OCI-LY1 (cell line): ENCODE measurements around the gene NDST4.

Experiments used
- H2AFZ ChIP-seq: fragments of 200-600 bp; sonication (generic), shearing (Covaris generic); 2 replicates; pipeline ENCODE4 v1.6.0; 2014; ENCODE audit warnings: antibody characterized with exemption, mild to moderate bottlenecking, low read length
- H3F3A ChIP-seq: fragments of 200-600 bp; sonication (generic), shearing (Covaris generic); 2 replicates; pipeline ENCODE4 v1.6.0; 2014; ENCODE audit warnings: mild to moderate bottlenecking, antibody characterized with exemption, low read length, moderate library complexity; ENCODE audit not compliant: insufficient read depth
- H3K27ac ChIP-seq: fragments of 200-600 bp; sonication (generic); 2 replicates; pipeline ENCODE4 v1.5.1; 2014; ENCODE audit warnings: low read length, mixed run types, mild to moderate bottlenecking, low read depth; ENCODE audit not compliant: poor library complexity, severe bottlenecking
- H3K27me3 ChIP-seq: fragments of 200-600 bp; sonication (generic); 2 replicates; pipeline ENCODE4 v1.6.0; 2014; ENCODE audit warnings: antibody characterized with exemption, mild to moderate bottlenecking, low read length, moderate library complexity; ENCODE audit not compliant: insufficient read depth
- H3K36me3 ChIP-seq: fragments of 200-600 bp; sonication (generic); 2 replicates; pipeline ENCODE4 v1.6.1; 2014; ENCODE audit warnings: mild to moderate bottlenecking, antibody characterized with exemption, low read length, moderate library complexity, mixed read lengths; ENCODE audit not compliant: insufficient read depth
- H3K4me1 ChIP-seq: fragments of 200-600 bp; sonication (generic); 2 replicates; pipeline ENCODE4 v1.5.1; 2014; ENCODE audit warnings: mild to moderate bottlenecking, low read length, moderate library complexity; ENCODE audit not compliant: insufficient read depth, severe bottlenecking
- H3K4me2 ChIP-seq: fragments of 200-600 bp; sonication (generic), shearing (Covaris generic); 2 replicates; pipeline ENCODE4 v1.6.1; 2014; ENCODE audit warnings: low read length
- H3K4me3 ChIP-seq: fragments of 200-600 bp; sonication (generic); 2 replicates; pipeline ENCODE4 v1.5.1; 2014; ENCODE audit warnings: low read length, low read depth, mild to moderate bottlenecking, mixed read lengths; ENCODE audit not compliant: poor library complexity, severe bottlenecking
- H3K79me2 ChIP-seq: fragments of 200-600 bp; shearing (Covaris generic); 2 replicates; pipeline ENCODE4 v1.6.1; 2016; ENCODE audit warnings: mixed run types, low read length, mixed read lengths; ENCODE audit not compliant: insufficient read depth
- H3K9ac ChIP-seq: fragments of 200-600 bp; sonication (generic), shearing (Covaris generic); 2 replicates; pipeline ENCODE4 v1.6.1; 2014; ENCODE audit warnings: mild to moderate bottlenecking, low read length, mixed read lengths
- H3K9me2 ChIP-seq: fragments of 200-600 bp; sonication (generic), shearing (Covaris generic); 2 replicates; pipeline ENCODE4 v1.6.1; 2014; ENCODE audit warnings: low read depth, mild to moderate bottlenecking, low read length, mixed read lengths
- H3K9me3 ChIP-seq: fragments of 200-600 bp; shearing (Covaris generic); 2 replicates; pipeline ENCODE4 v1.6.1; 2014; ENCODE audit warnings: low read length, mixed read lengths
- H4K20me1 ChIP-seq: fragments of 200-600 bp; sonication (generic), shearing (Covaris generic); 2 replicates; pipeline ENCODE4 v1.6.0; 2016; ENCODE audit warnings: mild to moderate bottlenecking, low read length; ENCODE audit not compliant: insufficient read depth
- EZH2 ChIP-seq: fragments of 200-600 bp; sonication (generic), shearing (Covaris generic); IDR thresholded peaks from 2 replicates; pipeline ENCODE4 v1.8.0; 2017; ENCODE audit warnings: borderline replicate concordance, mixed run types, mild to moderate bottlenecking, antibody characterized with exemption, low read length, moderate library complexity, mixed read lengths
- TF ChIP-seq, protein P1 (sequence below): fragments of 200-600 bp; sonication (generic), shearing (Covaris generic); IDR thresholded peaks from 2 replicates; pipeline ENCODE4 v1.5.1; 2017; ENCODE audit warnings: mild to moderate bottlenecking, antibody characterized with exemption, low read length, moderate library complexity, mixed read lengths

NDST4 gene

DNA sequence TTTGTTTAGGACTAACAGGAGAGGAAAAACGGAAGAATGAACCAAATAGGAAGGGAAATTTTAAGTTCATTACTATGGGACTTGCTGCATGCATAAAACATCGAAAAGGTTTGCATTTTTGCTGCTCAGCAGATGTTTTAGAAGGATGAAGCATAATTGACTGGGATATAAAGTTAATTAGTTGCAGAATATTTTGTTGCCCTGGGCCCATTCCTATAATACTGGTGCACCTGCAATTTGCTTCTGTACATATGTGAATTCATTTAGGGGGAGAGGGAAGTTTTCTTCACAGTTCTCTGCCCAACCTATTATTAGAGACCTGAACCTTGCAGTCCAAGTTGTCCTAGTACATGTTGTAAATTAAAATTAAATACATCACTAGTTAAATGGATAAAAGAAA, 282.8 kb downstream of the NDST4 start:
- Histone ChIP-seq H3K27me3 (no peaks in the 10 kb centered on the region), H3F3A (no peaks in the 10 kb centered on the region), H3K9me3 (no peaks in the 10 kb centered on the region), H4K20me1 (no peaks in the 10 kb centered on the region), H3K4me1 (no peaks in the 10 kb centered on the region), H3K9me2 (no peaks in the 10 kb centered on the region), H2AFZ (no peak overlapping the region), H3K27ac (no peak overlapping the region), H3K36me3 (no peaks in the 10 kb centered on the region), H3K79me2 (no peaks in the 10 kb centered on the region), H3K4me2 (no peak overlapping the region), H3K4me3 (no peak overlapping the region), H3K9ac (no peak overlapping the region)
- no peak for TF ChIP-seq EZH2
- TF ChIP-seq, protein P1, sequence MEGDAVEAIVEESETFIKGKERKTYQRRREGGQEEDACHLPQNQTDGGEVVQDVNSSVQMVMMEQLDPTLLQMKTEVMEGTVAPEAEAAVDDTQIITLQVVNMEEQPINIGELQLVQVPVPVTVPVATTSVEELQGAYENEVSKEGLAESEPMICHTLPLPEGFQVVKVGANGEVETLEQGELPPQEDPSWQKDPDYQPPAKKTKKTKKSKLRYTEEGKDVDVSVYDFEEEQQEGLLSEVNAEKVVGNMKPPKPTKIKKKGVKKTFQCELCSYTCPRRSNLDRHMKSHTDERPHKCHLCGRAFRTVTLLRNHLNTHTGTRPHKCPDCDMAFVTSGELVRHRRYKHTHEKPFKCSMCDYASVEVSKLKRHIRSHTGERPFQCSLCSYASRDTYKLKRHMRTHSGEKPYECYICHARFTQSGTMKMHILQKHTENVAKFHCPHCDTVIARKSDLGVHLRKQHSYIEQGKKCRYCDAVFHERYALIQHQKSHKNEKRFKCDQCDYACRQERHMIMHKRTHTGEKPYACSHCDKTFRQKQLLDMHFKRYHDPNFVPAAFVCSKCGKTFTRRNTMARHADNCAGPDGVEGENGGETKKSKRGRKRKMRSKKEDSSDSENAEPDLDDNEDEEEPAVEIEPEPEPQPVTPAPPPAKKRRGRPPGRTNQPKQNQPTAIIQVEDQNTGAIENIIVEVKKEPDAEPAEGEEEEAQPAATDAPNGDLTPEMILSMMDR: no peak

DNA sequence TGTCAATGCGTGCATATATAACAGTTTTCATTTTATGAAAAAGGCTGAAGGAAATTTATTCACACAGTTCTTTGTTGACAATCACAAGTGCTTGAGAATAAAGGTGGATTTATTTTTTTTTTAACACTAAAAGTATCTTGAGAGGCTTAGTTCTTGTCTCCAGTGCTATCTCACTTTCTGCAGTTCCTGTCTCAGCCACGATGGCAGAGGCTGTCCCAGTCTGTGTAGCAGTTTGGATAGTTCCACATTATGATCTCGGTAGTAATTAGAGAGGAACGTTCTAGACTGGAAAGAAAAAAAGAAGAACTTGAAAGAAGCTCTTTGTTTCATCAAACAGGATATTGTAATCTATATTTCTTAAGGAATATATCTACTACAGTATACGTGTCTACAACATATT, 285.8 kb downstream of the NDST4 start:
- Histone ChIP-seq H3F3A (no peaks in the 10 kb centered on the region), H3K27me3 (no peaks in the 10 kb centered on the region), H3K36me3 (no peaks in the 10 kb centered on the region), H3K27ac (no peak overlapping the region), H3K4me1 (no peaks in the 10 kb centered on the region), H3K9ac (no peak overlapping the region), H3K9me3 (no peaks in the 10 kb centered on the region), H3K79me2 (no peaks in the 10 kb centered on the region), H3K4me2 (no peak overlapping the region), H3K9me2 (no peaks in the 10 kb centered on the region), H2AFZ (no peak overlapping the region), H4K20me1 (no peaks in the 10 kb centered on the region), H3K4me3 (no peak overlapping the region)
- no peak for TF ChIP-seq EZH2
- TF ChIP-seq, protein P1: no peak

DNA sequence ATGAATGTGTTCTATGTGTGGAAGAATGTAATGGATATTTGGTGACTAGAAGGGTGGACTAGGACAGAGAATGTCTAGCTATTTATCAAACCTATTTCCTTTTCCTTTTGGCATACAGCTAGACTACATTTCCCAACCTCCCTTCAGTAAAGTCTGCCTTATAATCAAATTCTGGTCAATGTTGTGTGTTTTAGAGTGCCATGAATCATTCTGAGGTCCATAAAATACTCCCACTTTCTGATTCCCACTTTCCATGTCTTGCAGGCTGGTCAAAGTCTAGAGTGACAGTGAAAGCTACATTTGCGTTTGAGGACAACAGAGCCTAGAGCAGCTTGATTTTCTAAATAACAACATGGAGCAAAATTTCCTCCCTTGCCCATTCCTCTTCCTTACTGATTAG, 297.7 kb downstream of the NDST4 start:
- Histone ChIP-seq H2AFZ (no peak overlapping the region), H3K9ac (no peak overlapping the region), H3K9me2 (no peaks in the 10 kb centered on the region), H3K27ac (no peak overlapping the region), H3F3A (no peaks in the 10 kb centered on the region), H3K36me3 (no peaks in the 10 kb centered on the region), H3K79me2 (no peaks in the 10 kb centered on the region), H3K9me3 (no peaks in the 10 kb centered on the region), H3K4me2 (no peak overlapping the region), H4K20me1 (no peaks in the 10 kb centered on the region), H3K4me3 (no peak overlapping the region), H3K4me1 (no peaks in the 10 kb centered on the region), H3K27me3 (no peaks in the 10 kb centered on the region)
- TF ChIP-seq, protein P1: no peak
- no peak for TF ChIP-seq EZH2
